CD14-positive monocyte (primary cell): ENCODE data around the gene RPL23. TPM values are rescaled to one million over a fixed set of nuclear protein-coding genes. Genes with fewer than 3 reads are reported as not detected.

Source experiments
- DNase-seq, 3 donors: peaks; one replicate each; pipeline ENCODE4 v3.0.0-alpha.2; 2011 to 2022
- H2AFZ ChIP-seq: 2 replicates; pipeline ENCODE4 v1.6.0; 2012; ENCODE audit warnings: mild to moderate bottlenecking, low read depth, low read length, inconsistent platforms; ENCODE audit not compliant: insufficient read depth, poor library complexity, severe bottlenecking
- H3K27ac ChIP-seq, 2 donors: 1 replicate in 1 of 2; 2 replicates in 1 of 2; pipeline ENCODE4 v1.5.1; 2012 to 2013; ENCODE audit warnings: low read length in 2 of 2, control low read depth in 1 of 2, inconsistent platforms in 1 of 2, low read depth in 1 of 2, mild to moderate bottlenecking in 1 of 2
- H3K27me3 ChIP-seq, 2 donors: one replicate each; pipeline versions ENCODE4 v1.6.0 to v1.6.1; 2011 to 2013; ENCODE audit warnings: low read length in 2 of 2; ENCODE audit not compliant: control insufficient read depth in 2 of 2, insufficient read depth in 2 of 2
- H3K36me3 ChIP-seq, 2 donors: replicated peaks in 1 of 2; 1 replicate in 1 of 2; 2 replicates in 1 of 2; pipeline versions ENCODE4 v1.5.1 to v1.6.1; 2012 to 2013; ENCODE audit warnings: low read length in 2 of 2, control low read depth in 1 of 2, inconsistent platforms in 1 of 2, mild to moderate bottlenecking in 1 of 2; ENCODE audit not compliant: insufficient read depth in 2 of 2, control insufficient read depth in 1 of 2
- H3K4me1 ChIP-seq, 2 donors: 1 replicate in 1 of 2; 2 replicates in 1 of 2; pipeline versions ENCODE4 v1.5.1 to v1.6.1; 2012 to 2013; ENCODE audit warnings: low read length in 2 of 2, control low read depth in 1 of 2, inconsistent platforms in 1 of 2, mild to moderate bottlenecking in 1 of 2, moderate library complexity in 1 of 2; ENCODE audit not compliant: insufficient read depth in 2 of 2, control insufficient read depth in 1 of 2
- H3K4me2 ChIP-seq: replicated peaks from 2 replicates; pipeline ENCODE3; 2012; ENCODE audit warnings: low read length, moderate library complexity, mild to moderate bottlenecking; ENCODE audit not compliant: poor library complexity, severe bottlenecking; ENCODE audit errors: extremely low read depth
- H3K4me3 ChIP-seq, 3 experiments: fragments of 200-600 bp in 1 of 3; sonication (generic) in 1 of 3; replicated peaks in 1 of 3; 1 replicate in 2 of 3; 2 replicates in 1 of 3; pipeline ENCODE4 v1.5.1; 2011 to 2013; ENCODE audit warnings: low read length in 3 of 3, mild to moderate bottlenecking in 3 of 3, control low read depth in 2 of 3, low read depth in 2 of 3, inconsistent platforms in 1 of 3, moderate library complexity in 1 of 3
- H3K79me2 ChIP-seq: 2 replicates; pipeline ENCODE4 v1.6.0; 2012; ENCODE audit warnings: mild to moderate bottlenecking, control low read depth, inconsistent platforms, low read length, moderate library complexity; ENCODE audit not compliant: insufficient read depth
- H3K9ac ChIP-seq: 2 replicates; pipeline ENCODE4 v1.6.0; 2017; ENCODE audit warnings: low read length, mild to moderate bottlenecking; ENCODE audit not compliant: insufficient read depth, poor library complexity, severe bottlenecking
- H3K9me3 ChIP-seq, 2 donors: replicated peaks in 1 of 2; 1 replicate in 1 of 2; 2 replicates in 1 of 2; pipeline versions ENCODE4 v1.5.1 to v1.6.1; 2012 to 2013; ENCODE audit warnings: low read length in 2 of 2, control low read depth in 1 of 2; ENCODE audit not compliant: control insufficient read depth in 1 of 2, insufficient read depth in 1 of 2
- H4K20me1 ChIP-seq: 2 replicates; pipeline ENCODE4 v1.6.0; 2012; ENCODE audit warnings: mild to moderate bottlenecking, low read length, control low read depth, moderate library complexity; ENCODE audit not compliant: insufficient read depth
- H3K27ac Mint-ChIP-seq, 7 donors: one replicate each; pipeline ENCODE4 v1.8.0; 2020; ENCODE audit warnings: mild to moderate bottlenecking in 7 of 7, mixed read lengths in 7 of 7, moderate library complexity in 6 of 7, inconsistent platforms in 2 of 7
- H3K27me3 Mint-ChIP-seq, 3 donors: one replicate each; pipeline ENCODE4 v1.8.0; 2021 to 2022; ENCODE audit warnings: low read depth in 3 of 3, mild to moderate bottlenecking in 3 of 3, mixed read lengths in 3 of 3, moderate library complexity in 3 of 3, inconsistent platforms in 1 of 3
- H3K36me3 Mint-ChIP-seq, 2 donors: one replicate each; pipeline ENCODE4 v1.8.0; 2020; ENCODE audit warnings: mixed read lengths in 2 of 2, inconsistent platforms in 1 of 2, mild to moderate bottlenecking in 1 of 2
- H3K4me1 Mint-ChIP-seq: one replicate; pipeline ENCODE4 v1.8.0; 2020; ENCODE audit warnings: mild to moderate bottlenecking, mixed read lengths
- H3K4me3 Mint-ChIP-seq, 2 donors: one replicate each; pipeline ENCODE4 v1.8.0; 2020; ENCODE audit warnings: mild to moderate bottlenecking in 2 of 2, mixed read lengths in 2 of 2, moderate library complexity in 1 of 2
- H3K9me3 Mint-ChIP-seq, 7 donors: one replicate each; pipeline ENCODE4 v1.8.0; 2020 to 2022; ENCODE audit warnings: mixed read lengths in 7 of 7, mild to moderate bottlenecking in 6 of 7, moderate library complexity in 6 of 7, inconsistent platforms in 2 of 7
- CTCF ChIP-seq: fragments of 200-600 bp; IDR thresholded peaks from one replicate; pipeline ENCODE4 v1.8.0; 2022; ENCODE audit warnings: antibody characterized with exemption, mild to moderate bottlenecking
- WGBS: methylation state at CpG from one replicate; pipeline ENCODE4 v1.1.5; 2013; ENCODE audit warnings: missing lambda C conversion rate; ENCODE audit not compliant: insufficient coverage; 5-methylcytosine and 5-hydroxymethylcytosine counted together
- intact Hi-C, 2 donors: fragments of 100-400 bp; cut with micrococcal nuclease; formaldehyde crosslinking; loops; one replicate each; pipeline versions ENCODE4 v1.15.0 to v1.15.1; 2023
- polyA plus RNA-seq, 3 donors: library from polyadenylated mRNA; depleted of rRNA in 1 of 3; unstranded in 2 of 3; stranded (reverse) in 1 of 3; fragments of 300-500 nt in 2 of 3; fragments of >200 nt in 1 of 3; fragmentation: Illumina TruSeq in 2 of 3; gene quantifications; 1 replicate in 2 of 3; 2 replicates in 1 of 3; pipeline ENCODE4 v1.2.3, GENCODE V29; 2012 to 2021

The RPL23 gene
- polyA plus RNA-seq, 3 donors, result 561 to 1,701 (median 618) TPM

GRCh38 chr17:38872027-38872511 is 18.5 kb upstream of the RPL23 start:
- Histone ChIP-seq H3K4me3 (peak overlapping the region; percentile 98 to 100 (median 100)), H2AFZ (no peak overlapping the region), H4K20me1 (peaks cover 69% of the 10 kb centered on the region), H3K27me3 (no peaks in the 10 kb centered on the region), H3K79me2 (peaks cover 71% of the 10 kb centered on the region), H3K4me1 (peaks cover 55 to 78% of the 10 kb centered on the region in 2 donors), H3K27ac (peak overlapping the region; percentile 73 to 84), H3K36me3 (peaks cover 6 to 35% of the 10 kb centered on the region in 2 donors), H3K9ac (peak overlapping the region; percentile 83), H3K4me2 (peak overlapping the region; percentile 81), H3K9me3 (no peaks in the 10 kb centered on the region)
- WGBS, result 60% methylated on average over 1 of the region's 5 CpGs
- peak in 2 of 3 donors; percentile 48 to 76 for DNase-seq
- H3K9me3 Mint-ChIP-seq, result no peaks in the 10 kb centered on the region
- intact Hi-C loops, result loop anchor here in 1 of 2 donors (5.0 to 10.0 kb wide), 2 partner anchors 35 to 283 kb away; partner anchors contain the start of gene PLXDC1
- no peaks in the 10 kb centered on the region for H3K27me3 Mint-ChIP-seq
- TF ChIP-seq CTCF, result no peak
- peaks cover 65% of the 10 kb centered on the region for H3K4me1 Mint-ChIP-seq
- peak overlapping the region; percentile 92 to 95 (median 94) for H3K27ac Mint-ChIP-seq
- H3K4me3 Mint-ChIP-seq, result peak overlapping the region; percentile 94 to 99
- H3K36me3 Mint-ChIP-seq, result peaks cover 2 to 11% of the 10 kb centered on the region in 2 donors

- Histone ChIP-seq H2AFZ (no peak overlapping the region), H3K4me1 (peaks cover 52 to 79% of the 10 kb centered on the region in 2 donors), H3K79me2 (peaks cover 65% of the 10 kb centered on the region), H4K20me1 (peaks cover 63% of the 10 kb centered on the region), H3K9me3 (no peaks in the 10 kb centered on the region), H3K27me3 (no peaks in the 10 kb centered on the region), H3K36me3 (peaks cover 3 to 29% of the 10 kb centered on the region in 2 donors), H3K27ac (peak overlapping the region; percentile 73 to 84), H3K4me3 (peak overlapping the region; percentile 98 to 100 (median 100)), H3K4me2 (peak overlapping the region; percentile 81), H3K9ac (peak overlapping the region; percentile 83)
- DNase-seq, result peak; percentile 73 to 85 (median 73)
- no peaks in the 10 kb centered on the region for H3K9me3 Mint-ChIP-seq
- peaks cover 61% of the 10 kb centered on the region for H3K4me1 Mint-ChIP-seq
- peak; percentile 22 for TF ChIP-seq CTCF
- H3K27ac Mint-ChIP-seq, result peak overlapping the region; percentile 92 to 95 (median 94)
- H3K27me3 Mint-ChIP-seq, result no peaks in the 10 kb centered on the region
- H3K36me3 Mint-ChIP-seq, result peaks cover 0 to 5% of the 10 kb centered on the region in 2 donors
- WGBS, result 40% methylated on average over 6 of the region's 11 CpGs
- intact Hi-C loops, result loop anchor here in 1 of 2 donors (2.0 to 10.0 kb wide), 3 partner anchors 36 to 283 kb away; partner anchors contain the start of genes CWC25 and PLXDC1
- H3K4me3 Mint-ChIP-seq, result peak overlapping the region; percentile 94 to 99
These were observed 17.9 kb upstream of the RPL23 start for GRCh38 chr17:38871247-38872015.
